ENCODE data around the gene PACSIN1.

The PACSIN1 gene

GRCh38 chr6:34526241-34526972 is 60.5 kb downstream of the PACSIN1 start:
- H3K36me3 ChIP-seq = no peaks in the 10 kb centered on the region
- H4K20me1 ChIP-seq = peaks cover 0 to 8% (median 0%) of the 10 kb centered on the region in 11 experiments; a peak in 1 of 22 replicates
- H3K9ac ChIP-seq = peak overlapping the region; percentile 24 to 72 (median 58); a peak in 18 of 22 replicates
- H3K4me3 ChIP-seq = peak overlapping the region in 3 of 10 experiments; percentile 23 to 34 (median 32); a peak in 4 of 20 replicates
- peaks cover 5 to 20% (median 11%) of the 10 kb centered on the region in 10 experiments for H3K4me1 ChIP-seq
- H3K27ac ChIP-seq = peak overlapping the region in 7 of 11 experiments; percentile 0 to 47 (median 13); a peak in 6 of 22 replicates
- no peak for TF ChIP-seq Cebpa-rat (IDR thresholded peaks at IDR 0.05)
- H3K9me3 ChIP-seq (replicated peaks in 1 of 11) = no peaks in the 10 kb centered on the region
- H3K4me2 ChIP-seq = peak overlapping the region; percentile 47 to 81 (median 67)
- H3K27me3 ChIP-seq = no peaks in the 10 kb centered on the region

- H3K9ac ChIP-seq = peak overlapping the region; percentile 24 to 72 (median 58); a peak in 19 of 22 replicates
These were observed 61.3 kb downstream of the PACSIN1 start for GRCh38 chr6:34526992-34527728.

GRCh38 chr6:34527751-34528670 is 62.1 kb downstream of the PACSIN1 start:
- peaks cover 0 to 8% (median 0%) of the 10 kb centered on the region in 11 experiments; a peak in 1 of 22 replicates for H4K20me1 ChIP-seq
- no peaks in the 10 kb centered on the region for H3K9me3 ChIP-seq (replicated peaks in 1 of 11)
- no peaks in the 10 kb centered on the region for H3K27me3 ChIP-seq
- no peaks in the 10 kb centered on the region for H3K36me3 ChIP-seq
- no peak for TF ChIP-seq Cebpa-rat (IDR thresholded peaks at IDR 0.05)
- no peak overlapping the region for H3K27ac ChIP-seq
- no peak overlapping the region for H3K9ac ChIP-seq
- peak overlapping the region in 10 of 11 experiments; percentile 63 to 86 (median 76); a peak in 15 of 22 replicates for H3K4me2 ChIP-seq
- peak overlapping the region in 1 of 10 experiments; percentile 27; a peak in 1 of 20 replicates for H3K4me3 ChIP-seq
- peaks cover 5 to 20% (median 11%) of the 10 kb centered on the region in 10 experiments for H3K4me1 ChIP-seq

More at GRCh38 chr6:34526992-34527728, 61.3 kb downstream of the PACSIN1 start:
- Histone ChIP-seq H3K27ac (peak overlapping the region in 5 of 11 experiments; percentile 0 to 47 (median 23); a peak in 5 of 22 replicates), H3K27me3 (no peaks in the 10 kb centered on the region), H3K4me2 (peak overlapping the region; percentile 66 to 90 (median 76)), H3K36me3 (no peaks in the 10 kb centered on the region), H3K4me1 (peaks cover 5 to 20% (median 11%) of the 10 kb centered on the region in 10 experiments), H4K20me1 (peaks cover 0 to 8% (median 0%) of the 10 kb centered on the region in 11 experiments; a peak in 1 of 22 replicates), H3K9me3 (replicated peaks in 1 of 11) (no peaks in the 10 kb centered on the region), H3K4me3 (peak overlapping the region in 4 of 10 experiments; percentile 15 to 48 (median 34); a peak in 6 of 20 replicates)
- no peak for TF ChIP-seq Cebpa-rat (IDR thresholded peaks at IDR 0.05)

GRCh38 chr6:34528996-34529664 is 63.3 kb downstream of the PACSIN1 start:
- TF ChIP-seq Cebpa-rat (IDR thresholded peaks at IDR 0.05) = no peak
- H3K27ac ChIP-seq = no peak overlapping the region

GRCh38 chr6:34529665-34530327 is 63.9 kb downstream of the PACSIN1 start:
- Histone ChIP-seq H3K9ac (no peak overlapping the region), H3K36me3 (no peaks in the 10 kb centered on the region), H3K27ac (no peak overlapping the region), H3K27me3 (no peaks in the 10 kb centered on the region), H3K9me3 (replicated peaks in 1 of 11) (no peaks in the 10 kb centered on the region), H3K4me3 (no peak overlapping the region), H3K4me1 (peaks cover 5 to 20% (median 11%) of the 10 kb centered on the region in 10 experiments), H3K4me2 (no peak overlapping the region), H4K20me1 (peaks cover 0 to 8% (median 0%) of the 10 kb centered on the region in 11 experiments; a peak in 1 of 22 replicates)
- TF ChIP-seq Cebpa-rat (IDR thresholded peaks at IDR 0.05) = no peak

More at GRCh38 chr6:34528996-34529664, 63.3 kb downstream of the PACSIN1 start:
- Histone ChIP-seq H3K4me2 (no peak overlapping the region), H3K36me3 (no peaks in the 10 kb centered on the region), H3K4me3 (no peak overlapping the region), H4K20me1 (peaks cover 0 to 8% (median 0%) of the 10 kb centered on the region in 11 experiments; a peak in 1 of 22 replicates), H3K9ac (no peak overlapping the region), H3K27me3 (no peaks in the 10 kb centered on the region), H3K4me1 (peaks cover 5 to 20% (median 11%) of the 10 kb centered on the region in 10 experiments), H3K9me3 (replicated peaks in 1 of 11) (no peaks in the 10 kb centered on the region)

- no peak overlapping the region for H3K4me2 ChIP-seq
- H3K27ac ChIP-seq = no peak overlapping the region
These were observed 65.0 kb downstream of the PACSIN1 start for GRCh38 chr6:34530753-34531365.

GRCh38 chr6:34531580-34532201 is 65.8 kb downstream of the PACSIN1 start:
- H3K4me2 ChIP-seq = no peak overlapping the region
- H3K27ac ChIP-seq = no peak overlapping the region
- no peaks in the 10 kb centered on the region for H3K36me3 ChIP-seq
- no peak overlapping the region for H3K4me3 ChIP-seq
- no peak overlapping the region for H3K9ac ChIP-seq
- H4K20me1 ChIP-seq = peaks cover 0 to 8% (median 0%) of the 10 kb centered on the region in 11 experiments; a peak in 3 of 22 replicates
- no peaks in the 10 kb centered on the region for H3K27me3 ChIP-seq
- TF ChIP-seq Cebpa-rat (IDR thresholded peaks at IDR 0.05) = no peak
- H3K4me1 ChIP-seq = peaks cover under 1 to 13% (median 4%) of the 10 kb centered on the region in 10 experiments
- no peaks in the 10 kb centered on the region for H3K9me3 ChIP-seq (replicated peaks in 1 of 11)

More at GRCh38 chr6:34530753-34531365, 65.0 kb downstream of the PACSIN1 start:
- no peak overlapping the region for H3K9ac ChIP-seq
- no peaks in the 10 kb centered on the region for H3K27me3 ChIP-seq
- no peaks in the 10 kb centered on the region for H3K36me3 ChIP-seq
- H4K20me1 ChIP-seq = peaks cover 0 to 8% (median 0%) of the 10 kb centered on the region in 11 experiments; a peak in 2 of 22 replicates
- TF ChIP-seq Cebpa-rat (IDR thresholded peaks at IDR 0.05) = no peak
- no peak overlapping the region for H3K4me3 ChIP-seq
- peaks cover 5 to 20% (median 11%) of the 10 kb centered on the region in 10 experiments for H3K4me1 ChIP-seq
- H3K9me3 ChIP-seq (replicated peaks in 1 of 11) = no peaks in the 10 kb centered on the region

Measured in BLaER1 treated with 17β-estradiol and CSF1 and Interleukin-3, amounts not matched to agents 10 nM and 100 nM (cell line).